ENCODE measurements around the gene MNDA.

GRCh38 chr1:158893654-158894053, 62.5 kb downstream of the MNDA start:
- TF ChIP-seq CTCF (IDR thresholded peaks at IDR 0.05; ENCODE audit: low read depth, low read length, poor library complexity, severe bottlenecking) = no peak
- no peak for TF ChIP-seq EZH2phosphoT487 (IDR thresholded peaks at IDR 0.05; ENCODE audit: borderline replicate concordance, low read length)

Measured in DOHH2 (cell line).